ENCODE measurements around the gene PRSS27.
"Not testable (repeated sequence)": the region's sequence is repeated elsewhere in the genome, so short reads cannot be mapped to it uniquely, and the experiment has no call there.

PRSS27 gene

GRCh38 chr16:2708290-2708639 is 11.8 kb downstream of the PRSS27 start:
- no peak for DNase-seq

- no peak for DNase-seq
Observed at GRCh38 chr16:2707368-2708289, 12.4 kb downstream of the PRSS27 start.

GRCh38 chr16:2706611-2707311 is 13.3 kb downstream of the PRSS27 start:
- DNase-seq: no peak

- no peak for DNase-seq
Observed at GRCh38 chr16:2706085-2706484, 13.9 kb downstream of the PRSS27 start.

- no peak for DNase-seq
Observed at GRCh38 chr16:2705351-2705750, 14.7 kb downstream of the PRSS27 start.

GRCh38 chr16:2704983-2705275 is 15.1 kb downstream of the PRSS27 start:
- no peak for DNase-seq

GRCh38 chr16:2704166-2704982 is 15.7 kb downstream of the PRSS27 start:
- DNase-seq: no peak

- no peak for DNase-seq
Observed at GRCh38 chr16:2702871-2703745, 16.9 kb downstream of the PRSS27 start.

- DNase-seq: no peak
Observed at GRCh38 chr16:2702438-2702825, 17.6 kb downstream of the PRSS27 start.

GRCh38 chr16:2701713-2702437 is 18.1 kb downstream of the PRSS27 start:
- no peak for DNase-seq

GRCh38 chr16:2701272-2701671 is 18.8 kb downstream of the PRSS27 start:
- DNase-seq: no peak

GRCh38 chr16:2700786-2701185 is 19.2 kb downstream of the PRSS27 start:
- DNase-seq: no peak

GRCh38 chr16:2699791-2700600 is 20.0 kb downstream of the PRSS27 start:
- DNase-seq: no peak

- no peak for DNase-seq
Observed at GRCh38 chr16:2698965-2699750, 20.9 kb downstream of the PRSS27 start.

GRCh38 chr16:2698103-2698870 is 21.7 kb downstream of the PRSS27 start:
- no peak for DNase-seq

- no peak for DNase-seq
Observed at GRCh38 chr16:2697401-2697948, 22.5 kb downstream of the PRSS27 start.

GRCh38 chr16:2696601-2697250 is 23.3 kb downstream of the PRSS27 start:
- not testable (repeated sequence) for DNase-seq
